ENCODE data around the gene HSP90AB1.

The HSP90AB1 gene

DNA sequence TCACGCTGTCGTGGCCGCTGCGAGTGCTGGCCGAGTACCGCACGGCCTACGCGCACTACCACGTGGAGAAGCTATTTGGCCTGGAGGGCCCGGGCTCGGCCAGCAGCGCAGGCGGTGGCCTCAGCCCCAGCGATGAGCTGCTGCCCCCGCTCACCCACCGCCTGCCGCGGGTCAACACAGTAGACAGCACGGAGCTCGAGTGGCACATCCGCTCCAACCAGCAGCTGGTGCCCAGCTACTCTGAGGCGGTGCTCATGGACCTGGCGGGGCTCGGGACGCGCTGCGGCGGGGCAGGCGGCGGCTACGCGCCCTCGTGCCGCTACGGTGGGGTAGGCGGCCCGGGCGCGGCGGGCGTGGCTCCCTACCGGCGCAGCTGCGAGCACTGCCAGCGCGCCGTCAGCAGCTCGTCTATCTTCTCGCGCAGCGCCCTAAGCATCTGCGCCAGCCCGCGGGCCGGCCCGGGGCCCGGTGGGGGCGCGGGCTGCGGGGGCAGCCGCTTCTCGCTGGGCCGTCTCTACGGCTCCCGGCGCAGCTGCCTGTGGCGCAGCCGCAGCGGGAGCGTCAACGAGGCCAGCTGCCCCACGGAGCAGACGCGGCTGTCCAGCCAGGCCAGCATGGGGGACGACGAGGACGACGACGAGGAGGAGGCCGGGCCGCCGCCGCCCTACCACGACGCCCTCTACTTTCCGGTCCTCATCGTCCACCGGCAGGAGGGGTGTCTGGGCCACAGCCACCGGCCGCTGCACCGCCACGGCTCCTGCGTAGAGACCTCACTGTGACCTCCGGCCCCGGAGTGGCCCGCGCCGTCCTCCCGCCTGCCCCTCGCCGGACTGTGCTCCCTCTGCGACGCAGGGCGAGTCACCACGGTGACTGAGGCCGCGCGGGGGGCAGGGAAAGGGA is 29.1 kb downstream of the HSP90AB1 start:
- DNase-seq, result no peak
- in situ Hi-C loops (cut with HindIII; ENCODE audit: low pct_ligation_motif_present, low sequenced_read_pairs), result no loop called here
- Histone ChIP-seq H3K4me3 (ENCODE audit: low read depth, low read length) (peak overlapping the region; percentile 15), H3K36me3 (replicated peaks) (no peaks in the 10 kb centered on the region), H3K27me3 (replicated peaks) (peaks cover 35% of the 10 kb centered on the region), H3K27ac (no peak overlapping the region)
- TF ChIP-seq, protein P1, sequence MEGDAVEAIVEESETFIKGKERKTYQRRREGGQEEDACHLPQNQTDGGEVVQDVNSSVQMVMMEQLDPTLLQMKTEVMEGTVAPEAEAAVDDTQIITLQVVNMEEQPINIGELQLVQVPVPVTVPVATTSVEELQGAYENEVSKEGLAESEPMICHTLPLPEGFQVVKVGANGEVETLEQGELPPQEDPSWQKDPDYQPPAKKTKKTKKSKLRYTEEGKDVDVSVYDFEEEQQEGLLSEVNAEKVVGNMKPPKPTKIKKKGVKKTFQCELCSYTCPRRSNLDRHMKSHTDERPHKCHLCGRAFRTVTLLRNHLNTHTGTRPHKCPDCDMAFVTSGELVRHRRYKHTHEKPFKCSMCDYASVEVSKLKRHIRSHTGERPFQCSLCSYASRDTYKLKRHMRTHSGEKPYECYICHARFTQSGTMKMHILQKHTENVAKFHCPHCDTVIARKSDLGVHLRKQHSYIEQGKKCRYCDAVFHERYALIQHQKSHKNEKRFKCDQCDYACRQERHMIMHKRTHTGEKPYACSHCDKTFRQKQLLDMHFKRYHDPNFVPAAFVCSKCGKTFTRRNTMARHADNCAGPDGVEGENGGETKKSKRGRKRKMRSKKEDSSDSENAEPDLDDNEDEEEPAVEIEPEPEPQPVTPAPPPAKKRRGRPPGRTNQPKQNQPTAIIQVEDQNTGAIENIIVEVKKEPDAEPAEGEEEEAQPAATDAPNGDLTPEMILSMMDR (IDR thresholded peaks at IDR 0.05; ENCODE audit: low read depth, low read length, missing control alignments), result no peak

DNA sequence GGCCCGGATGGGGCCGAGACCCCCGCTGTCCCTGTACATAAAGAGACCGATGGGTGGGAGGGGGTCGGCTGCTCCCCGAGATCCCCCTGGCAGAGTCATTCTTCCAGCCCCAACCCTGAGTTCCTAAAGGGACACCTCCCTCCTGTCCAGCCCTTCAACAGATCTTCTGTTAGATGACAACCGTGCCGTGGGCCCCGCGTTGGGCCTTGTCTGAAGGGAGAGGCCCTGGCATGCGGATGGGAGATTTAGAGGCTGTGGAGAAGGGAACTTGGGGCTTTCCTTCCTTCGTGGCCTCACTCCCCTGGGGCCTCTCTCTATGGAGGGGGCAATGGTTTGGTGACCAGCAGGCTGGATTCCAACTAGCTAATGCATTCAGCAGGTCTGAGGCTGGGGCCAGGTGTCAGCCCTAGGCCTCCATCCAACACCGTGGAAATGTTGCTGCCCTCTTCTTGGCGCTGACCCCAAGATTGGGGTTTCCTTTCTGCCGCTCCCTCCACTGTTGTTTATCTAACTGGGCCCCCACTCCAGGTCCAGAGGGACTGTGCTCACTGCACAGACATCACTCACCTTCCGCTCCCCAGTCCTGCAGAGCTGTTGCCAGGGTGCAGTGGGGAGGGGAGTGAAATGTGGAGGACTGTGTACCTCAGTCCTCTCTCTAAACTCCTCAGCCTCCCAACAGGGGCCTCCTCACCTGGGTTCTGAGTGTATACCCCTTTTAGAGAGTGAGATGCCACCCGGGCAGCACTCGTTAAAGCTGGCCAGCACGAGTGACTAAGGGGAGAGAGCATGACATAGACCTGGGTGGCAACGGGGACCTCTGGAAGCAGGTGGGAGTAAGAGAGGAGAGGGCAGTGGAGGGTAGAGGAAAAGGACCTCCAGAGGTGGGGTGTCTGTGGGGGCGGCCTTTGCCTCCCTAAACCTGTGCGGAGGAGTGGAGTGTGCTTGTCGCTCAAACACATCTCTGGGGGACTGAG is 30.1 kb downstream of the HSP90AB1 start:
- DNase-seq, result no peak
- in situ Hi-C loops (cut with HindIII; ENCODE audit: low pct_ligation_motif_present, low sequenced_read_pairs), result no loop called here
- Histone ChIP-seq H3K4me3 (ENCODE audit: low read depth, low read length) (no peak overlapping the region), H3K36me3 (replicated peaks) (no peaks in the 10 kb centered on the region), H3K27me3 (replicated peaks) (peaks cover 28% of the 10 kb centered on the region), H3K27ac (no peak overlapping the region)
- TF ChIP-seq, protein P1 (IDR thresholded peaks at IDR 0.05; ENCODE audit: low read depth, low read length, missing control alignments), result no peak

DNA sequence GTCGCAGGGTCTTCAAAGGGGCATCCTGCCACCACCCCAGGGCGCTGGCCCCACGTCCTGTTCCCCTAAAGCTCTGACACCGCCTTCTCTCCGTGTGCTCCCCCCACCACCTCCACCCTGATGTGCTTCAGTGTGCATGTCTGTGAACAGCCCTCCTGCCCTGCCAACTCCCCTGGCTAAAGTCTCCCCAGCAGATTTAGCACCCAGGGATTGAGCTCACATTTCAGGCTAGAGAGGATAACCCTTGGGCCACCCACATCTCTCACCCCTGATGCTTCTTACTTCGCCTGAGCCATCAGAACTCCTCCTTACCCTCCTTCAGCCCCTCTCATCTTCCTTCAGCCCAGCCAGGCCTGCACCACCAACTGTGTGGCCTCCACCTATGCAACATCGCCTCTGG is 30.9 kb downstream of the HSP90AB1 start:
- TF ChIP-seq, protein P1 (IDR thresholded peaks at IDR 0.05; ENCODE audit: low read depth, low read length, missing control alignments), result no peak
- Histone ChIP-seq H3K27me3 (replicated peaks) (peaks cover 23% of the 10 kb centered on the region), H3K36me3 (replicated peaks) (no peaks in the 10 kb centered on the region), H3K27ac (no peak overlapping the region), H3K4me3 (ENCODE audit: low read depth, low read length) (no peak overlapping the region)
- no peak for DNase-seq
- in situ Hi-C loops (cut with HindIII; ENCODE audit: low pct_ligation_motif_present, low sequenced_read_pairs), result no loop called here

DNA sequence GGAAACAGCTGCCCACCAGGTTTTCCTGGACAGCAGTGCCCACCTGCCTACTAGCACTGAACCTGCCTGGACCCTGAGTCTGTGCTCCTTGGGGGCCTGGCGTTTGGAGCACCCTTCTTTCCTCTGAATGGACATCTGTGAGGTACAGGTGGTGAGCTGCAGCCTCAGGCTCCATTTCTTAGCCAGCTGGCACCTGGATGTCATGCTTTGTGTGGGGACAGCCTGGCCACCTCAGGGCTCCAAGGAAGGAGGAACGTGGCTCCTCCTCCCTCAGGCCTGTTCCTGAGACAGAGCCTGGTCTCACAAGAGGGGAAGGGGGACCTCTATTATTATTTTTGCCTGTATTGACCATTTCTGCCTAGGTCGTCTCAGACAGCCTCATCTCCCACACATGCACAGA is 31.4 kb downstream of the HSP90AB1 start:
- Histone ChIP-seq H3K36me3 (replicated peaks) (no peaks in the 10 kb centered on the region), H3K27ac (no peak overlapping the region), H3K27me3 (replicated peaks) (peaks cover 17% of the 10 kb centered on the region), H3K4me3 (ENCODE audit: low read depth, low read length) (no peak overlapping the region)
- DNase-seq, result no peak
- in situ Hi-C loops (cut with HindIII; ENCODE audit: low pct_ligation_motif_present, low sequenced_read_pairs), result no loop called here
- TF ChIP-seq, protein P1 (IDR thresholded peaks at IDR 0.05; ENCODE audit: low read depth, low read length, missing control alignments), result no peak

DNA sequence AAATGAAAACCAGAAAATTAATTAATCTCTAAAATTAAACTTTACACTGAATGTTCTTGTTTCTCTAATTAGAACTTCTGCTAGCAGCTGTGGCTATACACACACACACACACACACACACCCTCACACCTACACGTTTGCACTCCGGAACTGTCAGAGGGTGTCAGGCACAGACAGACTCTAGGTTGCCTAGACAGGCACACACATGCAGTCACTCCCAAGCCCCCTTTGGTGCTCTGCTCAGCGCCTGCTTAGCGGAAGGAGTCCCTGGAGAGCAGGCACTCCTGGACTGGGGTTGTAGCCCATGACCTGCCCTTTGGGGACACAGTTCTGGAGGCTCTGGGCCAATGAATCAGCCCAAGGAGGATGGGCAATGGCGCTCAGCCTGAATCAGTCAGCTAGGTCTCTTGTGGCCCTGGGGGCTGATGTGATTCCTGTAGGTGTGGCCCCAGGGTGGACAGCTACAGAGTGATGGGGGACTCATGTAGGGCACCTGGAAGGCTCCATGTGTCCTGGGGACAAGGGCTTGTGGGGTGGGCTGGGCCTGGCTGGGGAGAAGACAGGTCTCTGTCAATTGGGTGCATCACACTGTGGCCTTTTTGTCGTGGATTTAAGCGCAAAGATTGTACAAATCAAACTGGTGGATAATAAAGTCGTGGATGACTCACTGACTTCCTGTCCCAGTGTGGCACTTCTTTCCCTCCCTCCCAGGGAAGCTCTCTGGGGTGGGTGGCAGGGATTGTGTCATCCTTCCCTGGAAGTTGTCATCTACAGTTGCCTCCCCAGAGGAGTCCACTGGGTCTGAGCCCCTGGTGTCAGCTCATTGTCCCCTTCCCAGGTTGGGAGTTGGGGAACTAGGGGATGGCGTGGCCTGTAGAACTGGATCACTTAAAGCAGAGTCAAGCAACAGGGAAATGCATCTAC is 32.1 kb downstream of the HSP90AB1 start:
- Histone ChIP-seq H3K27ac (no peak overlapping the region), H3K27me3 (replicated peaks) (peaks cover 18% of the 10 kb centered on the region), H3K4me3 (ENCODE audit: low read depth, low read length) (no peak overlapping the region), H3K36me3 (replicated peaks) (no peaks in the 10 kb centered on the region)
- TF ChIP-seq, protein P1 (IDR thresholded peaks at IDR 0.05; ENCODE audit: low read depth, low read length, missing control alignments), result no peak
- in situ Hi-C loops (cut with HindIII; ENCODE audit: low pct_ligation_motif_present, low sequenced_read_pairs), result no loop called here
- no peak for DNase-seq

Data from brain microvascular endothelial cell (primary cell).